Measurements from ENCODE around the gene XPC. TPM values are rescaled to one million over a fixed set of nuclear protein-coding genes. Genes with fewer than 3 reads are reported as not detected.
"Not testable (repeated sequence)": the region's sequence is repeated elsewhere in the genome, so short reads cannot be mapped to it uniquely, and the experiment has no call there.

XPC gene
- total RNA-seq: 10 to 100 TPM; 31.9 to 39.7 TPM

GRCh38 chr3:14178247-14179113 lies at the start of gene XPC, which contains the start of gene LSM3:
Gene XPC (minus strand): TSS chr3:14178601. CDS start chr3:14178568, 33 bp downstream.
Gene LSM3 (plus strand): TSS chr3:14178817. CDS start chr3:14178861, 44 bp downstream.
- peak within 1 kb of the TSS; percentile 91 for H3K27ac Mint-ChIP-seq
- H3K4me1 Mint-ChIP-seq: peaks cover 40% of the 10 kb centered on the region
- peak; percentile 96 for ATAC-seq (replicated peaks)
- H3K27me3 Mint-ChIP-seq: no peaks in the 10 kb centered on the region
- H3K36me3 Mint-ChIP-seq (ENCODE audit: low read depth): peaks cover 41% of the 10 kb centered on the region
- H3K9me3 Mint-ChIP-seq: no peaks in the 10 kb centered on the region
- H3K4me3 Mint-ChIP-seq: peak within 1 kb of the TSS; percentile 94

GRCh38 chr3:14227856-14228255 lies 49.5 kb upstream of the XPC start:
- H3K36me3 Mint-ChIP-seq (ENCODE audit: low read depth): no peaks in the 10 kb centered on the region
- no peak for ATAC-seq (replicated peaks)
- H3K9me3 Mint-ChIP-seq: no peaks in the 10 kb centered on the region
- no peak overlapping the region for H3K27ac Mint-ChIP-seq
- no peaks in the 10 kb centered on the region for H3K4me1 Mint-ChIP-seq
- H3K4me3 Mint-ChIP-seq: no peak overlapping the region
- H3K27me3 Mint-ChIP-seq: peaks cover 59% of the 10 kb centered on the region

- H3K4me3 Mint-ChIP-seq; H3K36me3 Mint-ChIP-seq (ENCODE audit: low read depth); H3K27ac Mint-ChIP-seq; ATAC-seq (replicated peaks); H3K4me1 Mint-ChIP-seq: not testable (repeated sequence)
- peaks cover 53% of the 10 kb centered on the region for H3K27me3 Mint-ChIP-seq
- H3K9me3 Mint-ChIP-seq: peaks cover 11% of the 10 kb centered on the region
These were observed 48.0 kb upstream of the XPC start for GRCh38 chr3:14226351-14226750.

GRCh38 chr3:14225421-14225820 lies 47.0 kb upstream of the XPC start:
- H3K27ac Mint-ChIP-seq: no peak overlapping the region
- no peaks in the 10 kb centered on the region for H3K36me3 Mint-ChIP-seq (ENCODE audit: low read depth)
- peaks cover 47% of the 10 kb centered on the region for H3K27me3 Mint-ChIP-seq
- ATAC-seq (replicated peaks): no peak
- no peak overlapping the region for H3K4me3 Mint-ChIP-seq
- no peaks in the 10 kb centered on the region for H3K4me1 Mint-ChIP-seq
- peaks cover 12% of the 10 kb centered on the region for H3K9me3 Mint-ChIP-seq

- no peak for ATAC-seq (replicated peaks)
- Mint-ChIP-seq H3K4me1 (no peaks in the 10 kb centered on the region), H3K4me3 (no peak overlapping the region), H3K27me3 (peaks cover 42% of the 10 kb centered on the region), H3K27ac (no peak overlapping the region), H3K9me3 (peaks cover 16% of the 10 kb centered on the region), H3K36me3 (ENCODE audit: low read depth) (no peaks in the 10 kb centered on the region)
These were observed 46.5 kb upstream of the XPC start for GRCh38 chr3:14224895-14225294.

- peaks cover 17% of the 10 kb centered on the region for H3K9me3 Mint-ChIP-seq
- no peak for ATAC-seq (replicated peaks)
- H3K27ac Mint-ChIP-seq: no peak overlapping the region
- no peak overlapping the region for H3K4me3 Mint-ChIP-seq
- H3K36me3 Mint-ChIP-seq (ENCODE audit: low read depth): no peaks in the 10 kb centered on the region
- H3K27me3 Mint-ChIP-seq: peaks cover 42% of the 10 kb centered on the region
- H3K4me1 Mint-ChIP-seq: no peaks in the 10 kb centered on the region
These were observed 45.2 kb upstream of the XPC start for GRCh38 chr3:14223595-14223994.

- H3K36me3 Mint-ChIP-seq (ENCODE audit: low read depth): no peaks in the 10 kb centered on the region
- H3K9me3 Mint-ChIP-seq: peaks cover 17% of the 10 kb centered on the region
- no peak overlapping the region for H3K4me3 Mint-ChIP-seq
- no peak overlapping the region for H3K27ac Mint-ChIP-seq
- no peak for ATAC-seq (replicated peaks)
- H3K4me1 Mint-ChIP-seq: no peaks in the 10 kb centered on the region
- H3K27me3 Mint-ChIP-seq: peaks cover 38% of the 10 kb centered on the region
These were observed 44.6 kb upstream of the XPC start for GRCh38 chr3:14222900-14223594.

- H3K4me3 Mint-ChIP-seq: no peak overlapping the region
- H3K36me3 Mint-ChIP-seq (ENCODE audit: low read depth): no peaks in the 10 kb centered on the region
- H3K27me3 Mint-ChIP-seq: peaks cover 33% of the 10 kb centered on the region
- no peak overlapping the region for H3K27ac Mint-ChIP-seq
- no peaks in the 10 kb centered on the region for H3K4me1 Mint-ChIP-seq
- H3K9me3 Mint-ChIP-seq: peaks cover 17% of the 10 kb centered on the region
- ATAC-seq (replicated peaks): no peak
These were observed 44.1 kb upstream of the XPC start for GRCh38 chr3:14222457-14222856.

- Mint-ChIP-seq H3K4me1 (no peaks in the 10 kb centered on the region), H3K36me3 (ENCODE audit: low read depth) (no peaks in the 10 kb centered on the region), H3K27ac (no peak overlapping the region), H3K9me3 (peaks cover 17% of the 10 kb centered on the region), H3K27me3 (peaks cover 30% of the 10 kb centered on the region), H3K4me3 (no peak overlapping the region)
- no peak for ATAC-seq (replicated peaks)
These were observed 43.5 kb upstream of the XPC start for GRCh38 chr3:14221902-14222301.

- Mint-ChIP-seq H3K27ac (no peak overlapping the region), H3K27me3 (peaks cover 23% of the 10 kb centered on the region), H3K36me3 (ENCODE audit: low read depth) (no peaks in the 10 kb centered on the region), H3K4me1 (no peaks in the 10 kb centered on the region), H3K9me3 (peaks cover 17% of the 10 kb centered on the region), H3K4me3 (no peak overlapping the region)
- ATAC-seq (replicated peaks): no peak
These were observed 42.5 kb upstream of the XPC start for GRCh38 chr3:14220933-14221332.

- no peaks in the 10 kb centered on the region for H3K4me1 Mint-ChIP-seq
- H3K4me3 Mint-ChIP-seq: no peak overlapping the region
- H3K36me3 Mint-ChIP-seq (ENCODE audit: low read depth): no peaks in the 10 kb centered on the region
- no peak for ATAC-seq (replicated peaks)
- H3K9me3 Mint-ChIP-seq: peaks cover 17% of the 10 kb centered on the region
- no peak overlapping the region for H3K27ac Mint-ChIP-seq
- H3K27me3 Mint-ChIP-seq: peaks cover 10% of the 10 kb centered on the region
These were observed 40.0 kb upstream of the XPC start for GRCh38 chr3:14218355-14218754.

- H3K4me3 Mint-ChIP-seq: peak overlapping the region; percentile 46
These were observed 38.1 kb upstream of the XPC start for GRCh38 chr3:14216257-14217048.

GRCh38 chr3:14214764-14215163 lies 36.4 kb upstream of the XPC start:
- ATAC-seq (replicated peaks): no peak
- H3K4me3 Mint-ChIP-seq: no peak overlapping the region
- H3K27ac Mint-ChIP-seq: no peak overlapping the region
- no peaks in the 10 kb centered on the region for H3K4me1 Mint-ChIP-seq
- H3K9me3 Mint-ChIP-seq: no peaks in the 10 kb centered on the region
- H3K36me3 Mint-ChIP-seq (ENCODE audit: low read depth): no peaks in the 10 kb centered on the region
- no peaks in the 10 kb centered on the region for H3K27me3 Mint-ChIP-seq

More at GRCh38 chr3:14216257-14217048, 38.1 kb upstream of the XPC start:
- Mint-ChIP-seq H3K27me3 (no peaks in the 10 kb centered on the region), H3K36me3 (ENCODE audit: low read depth) (no peaks in the 10 kb centered on the region), H3K4me1 (no peaks in the 10 kb centered on the region), H3K27ac (no peak overlapping the region), H3K9me3 (peaks cover 7% of the 10 kb centered on the region)
- peak; percentile 78 for ATAC-seq (replicated peaks)

GRCh38 chr3:14213066-14213774 lies 34.8 kb upstream of the XPC start:
- ATAC-seq (replicated peaks): no peak
- Mint-ChIP-seq H3K4me3 (no peak overlapping the region), H3K27ac (no peak overlapping the region), H3K9me3 (no peaks in the 10 kb centered on the region), H3K4me1 (no peaks in the 10 kb centered on the region), H3K27me3 (no peaks in the 10 kb centered on the region), H3K36me3 (ENCODE audit: low read depth) (no peaks in the 10 kb centered on the region)

Data from activated T-helper 17 cell treated with anti-CD3 and anti-CD28 coated beads, Interleukin-2, amount 50 U/mL, for 72 hours (primary cell).